ELR (cell line): ENCODE data around the gene MARCO.
"Not testable (repeated sequence)": the region's sequence is repeated elsewhere in the genome, so short reads cannot be mapped to it uniquely, and the experiment has no call there.

Source experiments
- DNase-seq: peaks from one replicate; pipeline ENCODE4 v3.0.0-alpha.2; 2015; ENCODE audit warnings: low read depth

The MARCO gene

DNA sequence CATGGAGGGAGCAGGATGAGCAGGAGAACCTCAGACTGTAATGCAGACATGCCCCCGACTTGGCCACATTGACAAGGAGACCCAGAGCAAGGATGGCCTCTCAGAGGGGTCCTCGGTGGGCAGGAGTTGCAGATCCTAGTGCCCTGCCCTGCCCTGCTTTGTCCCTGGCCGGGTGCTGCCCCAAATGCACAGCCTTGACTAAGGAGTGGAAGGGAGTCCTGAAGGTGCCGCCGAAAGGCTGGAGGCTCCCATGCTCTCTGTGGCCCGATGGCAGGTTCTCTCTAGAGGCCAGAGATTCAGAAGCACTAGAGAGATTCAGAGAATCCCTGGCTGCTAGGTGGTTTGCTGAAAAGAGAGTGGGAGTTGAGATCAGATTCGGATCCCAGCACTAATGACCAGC lies 64.4 kb downstream of the MARCO start:
- DNase-seq, result no peak

GRCh38 chr2:119008108-119008507 lies 66.1 kb downstream of the MARCO start:
- DNase-seq, result peak; percentile 30

DNA sequence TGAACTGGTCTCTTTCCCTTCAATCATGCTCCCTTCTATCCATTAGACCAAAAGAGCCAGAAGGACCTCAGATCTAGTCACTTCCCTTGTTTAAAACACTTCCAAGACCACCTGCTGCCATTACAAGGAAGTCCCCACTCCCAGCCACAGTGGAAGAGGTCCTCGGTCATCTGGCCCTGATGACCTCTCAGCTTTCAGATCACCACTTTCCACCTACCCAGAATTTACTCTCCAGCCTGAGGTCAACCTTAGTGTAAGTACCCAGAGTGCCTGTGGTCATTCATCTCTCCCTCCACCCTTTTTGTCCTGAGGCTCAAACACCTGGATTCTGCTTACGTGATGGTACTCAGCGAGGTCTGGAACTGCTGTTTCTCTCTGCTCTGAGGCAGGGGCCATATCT lies 67.1 kb downstream of the MARCO start:
- no peak for DNase-seq

GRCh38 chr2:119010336-119010735 lies 68.3 kb downstream of the MARCO start:
- DNase-seq, result no peak

DNA sequence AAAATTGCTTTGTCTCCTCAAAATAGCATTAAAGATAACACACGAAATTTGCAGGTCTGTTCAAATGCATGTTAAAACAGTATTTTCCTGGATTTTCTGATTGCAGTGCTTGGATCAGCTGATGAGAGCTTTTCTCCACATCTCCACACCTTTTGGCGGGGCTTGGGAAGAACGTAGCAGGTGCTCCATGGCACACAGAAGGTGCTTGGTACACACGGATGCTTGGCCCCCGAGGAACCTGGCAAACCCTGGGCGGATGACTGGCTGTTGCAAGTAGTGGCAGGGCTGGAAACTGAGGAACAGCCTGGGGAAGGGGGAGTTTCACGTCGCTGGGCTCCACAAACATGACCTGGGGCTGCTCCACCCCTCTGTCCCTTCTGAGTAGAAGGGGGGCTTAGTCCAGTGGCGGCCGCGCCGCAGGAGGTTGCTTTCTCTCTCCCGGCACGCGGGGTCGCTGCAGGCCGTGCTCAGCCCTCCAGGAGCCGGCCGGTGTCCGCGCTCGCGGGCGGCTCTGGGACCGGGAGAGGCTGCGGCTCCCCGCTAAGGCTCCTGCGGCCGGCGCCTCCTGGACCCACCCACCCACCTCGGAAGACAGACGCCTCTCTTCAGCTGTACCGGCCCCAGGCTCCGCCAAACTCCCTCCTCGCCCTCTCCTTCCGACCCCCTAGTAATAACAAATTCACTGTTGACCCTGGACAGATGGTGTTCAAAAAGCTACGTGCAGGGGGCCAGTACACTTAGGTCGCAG lies 69.3 kb downstream of the MARCO start:
- DNase-seq, result peak; percentile 53

- DNase-seq, result no peak
Measured at GRCh38 chr2:119011910-119012209, 69.9 kb downstream of the MARCO start.

DNA sequence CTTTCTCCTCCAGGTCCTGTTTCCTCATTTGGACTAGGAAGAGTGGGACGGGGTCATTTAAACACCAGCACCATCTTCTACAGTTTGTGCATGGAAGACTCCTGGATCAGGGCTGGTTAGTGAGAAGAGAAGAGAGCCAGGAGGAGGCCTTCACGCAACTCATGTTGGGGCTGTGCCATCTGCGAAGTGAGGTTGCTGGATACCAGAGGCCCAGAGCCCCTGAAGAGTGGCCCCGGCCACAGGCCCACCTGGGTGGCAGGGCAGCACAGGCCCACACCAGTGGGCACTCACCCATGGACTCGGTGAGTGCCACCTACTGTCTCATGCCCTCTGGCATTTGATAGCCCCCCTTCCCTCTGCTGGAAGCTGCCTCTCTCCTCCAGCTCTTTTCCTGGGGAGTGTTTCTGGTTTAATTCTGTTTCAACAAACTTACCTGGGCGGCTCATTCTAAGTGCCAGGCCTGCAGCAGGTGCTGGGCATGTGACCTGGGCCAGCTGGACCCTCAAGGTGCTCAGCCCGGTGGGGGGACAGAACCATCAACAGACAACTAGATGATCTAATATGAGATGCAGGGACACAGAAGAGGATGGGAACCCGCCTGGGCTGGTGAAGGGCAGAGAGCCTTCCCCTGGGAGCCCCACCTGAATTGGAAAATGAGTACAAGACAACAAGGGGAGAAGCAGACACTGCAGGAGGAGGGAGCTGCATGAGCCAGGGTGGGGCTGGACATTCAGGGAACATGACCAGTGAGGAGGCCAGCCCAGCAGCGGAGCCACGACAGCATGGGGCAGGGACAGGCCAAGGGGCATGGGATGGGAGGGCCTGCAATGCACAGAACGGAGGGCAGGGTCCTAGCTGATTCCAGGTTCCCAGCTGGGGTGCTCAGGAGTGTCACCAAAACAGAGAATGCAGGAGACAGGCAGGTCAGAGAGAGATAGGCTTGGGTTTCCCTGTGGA lies 70.6 kb downstream of the MARCO start:
- DNase-seq, result no peak

- DNase-seq, result no peak
Measured at GRCh38 chr2:119013671-119014070, 71.7 kb downstream of the MARCO start.

DNA sequence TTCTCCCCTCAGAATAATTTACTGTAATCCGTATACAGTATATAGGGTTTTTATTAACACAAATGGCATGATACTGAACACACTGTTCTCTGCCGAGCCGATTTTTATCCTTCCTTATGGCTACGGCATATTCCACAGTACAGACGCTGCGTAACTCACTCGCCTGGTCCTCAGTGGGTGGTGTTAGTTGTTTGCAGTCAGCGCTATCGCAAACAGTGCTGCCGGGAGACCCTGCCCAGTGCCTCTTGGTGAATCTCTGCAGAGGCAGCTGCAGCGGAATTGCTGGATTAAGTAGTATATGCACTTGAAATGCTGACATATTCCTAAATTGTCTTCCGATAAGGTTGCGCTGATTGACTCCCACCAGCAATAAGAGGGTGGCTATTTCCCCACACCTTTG lies 73.9 kb downstream of the MARCO start:
- no peak for DNase-seq

GRCh38 chr2:119019521-119019920 lies 77.5 kb downstream of the MARCO start:
- DNase-seq, result no peak

DNA sequence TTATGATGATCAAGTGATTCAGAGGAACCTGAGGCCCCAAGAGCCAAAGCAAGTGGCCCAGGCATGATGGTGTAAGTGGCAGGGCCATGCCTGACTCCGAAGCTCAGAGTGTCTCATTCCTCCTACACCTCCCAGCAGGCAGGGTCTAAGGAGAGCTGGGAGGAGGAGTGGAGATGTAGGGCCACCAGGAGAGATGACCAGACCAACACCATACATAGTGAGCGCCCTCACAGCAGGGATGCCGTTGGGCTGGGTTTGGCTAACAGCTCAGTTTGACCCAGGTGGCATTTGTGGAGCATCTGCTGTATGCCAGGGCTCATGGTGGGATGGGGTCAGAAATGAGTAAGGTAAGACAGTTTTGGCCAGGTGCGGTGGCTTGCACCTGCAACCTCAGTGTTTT lies 80.7 kb downstream of the MARCO start:
- no peak for DNase-seq

GRCh38 chr2:119023534-119023933 lies 81.5 kb downstream of the MARCO start:
- no peak for DNase-seq

DNA sequence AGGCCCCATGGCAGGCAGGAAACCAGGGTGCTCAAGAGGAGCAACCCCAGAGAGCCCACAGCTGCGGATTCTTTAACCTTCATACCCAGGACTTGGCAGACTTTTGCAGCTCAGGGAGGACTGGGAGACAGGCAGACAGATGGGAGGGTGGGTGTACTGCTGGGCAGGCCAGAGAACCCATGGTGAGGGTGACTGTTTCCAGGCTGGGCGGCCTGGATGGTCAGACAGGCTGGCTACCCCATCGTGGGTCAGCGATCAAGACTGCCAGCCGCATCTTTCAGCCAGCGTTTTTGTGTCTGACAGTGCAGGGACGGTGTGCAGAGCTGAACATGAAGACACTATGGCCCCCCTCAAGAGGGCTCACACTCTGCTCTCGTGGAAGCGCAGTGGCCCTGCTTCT lies 82.2 kb downstream of the MARCO start:
- DNase-seq, result no peak

GRCh38 chr2:119024568-119024967 lies 82.6 kb downstream of the MARCO start:
- DNase-seq, result no peak

DNA sequence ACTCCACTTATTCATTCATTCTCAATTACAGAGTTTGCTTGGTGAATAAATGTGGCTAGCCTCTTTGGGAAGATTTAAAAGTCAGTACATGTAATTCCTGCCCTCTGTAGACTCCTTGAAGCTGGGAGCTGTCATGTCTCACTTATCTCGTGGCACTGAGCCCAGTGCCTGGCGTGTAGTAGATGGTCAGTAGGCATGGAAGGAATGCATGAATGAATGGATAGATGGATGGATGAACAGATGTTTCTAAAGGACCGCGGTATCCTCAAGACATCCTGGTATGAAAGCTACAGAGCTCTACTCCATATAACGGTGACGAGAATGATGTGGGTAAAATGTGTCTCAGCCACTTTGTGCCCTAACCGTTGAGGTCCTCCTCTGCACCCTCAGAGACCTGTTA lies 83.0 kb downstream of the MARCO start:
- no peak for DNase-seq

- DNase-seq, result no peak
Measured at GRCh38 chr2:119025762-119026351, 83.9 kb downstream of the MARCO start.

GRCh38 chr2:119026890-119027289 lies 84.9 kb downstream of the MARCO start:
- no peak for DNase-seq

DNA sequence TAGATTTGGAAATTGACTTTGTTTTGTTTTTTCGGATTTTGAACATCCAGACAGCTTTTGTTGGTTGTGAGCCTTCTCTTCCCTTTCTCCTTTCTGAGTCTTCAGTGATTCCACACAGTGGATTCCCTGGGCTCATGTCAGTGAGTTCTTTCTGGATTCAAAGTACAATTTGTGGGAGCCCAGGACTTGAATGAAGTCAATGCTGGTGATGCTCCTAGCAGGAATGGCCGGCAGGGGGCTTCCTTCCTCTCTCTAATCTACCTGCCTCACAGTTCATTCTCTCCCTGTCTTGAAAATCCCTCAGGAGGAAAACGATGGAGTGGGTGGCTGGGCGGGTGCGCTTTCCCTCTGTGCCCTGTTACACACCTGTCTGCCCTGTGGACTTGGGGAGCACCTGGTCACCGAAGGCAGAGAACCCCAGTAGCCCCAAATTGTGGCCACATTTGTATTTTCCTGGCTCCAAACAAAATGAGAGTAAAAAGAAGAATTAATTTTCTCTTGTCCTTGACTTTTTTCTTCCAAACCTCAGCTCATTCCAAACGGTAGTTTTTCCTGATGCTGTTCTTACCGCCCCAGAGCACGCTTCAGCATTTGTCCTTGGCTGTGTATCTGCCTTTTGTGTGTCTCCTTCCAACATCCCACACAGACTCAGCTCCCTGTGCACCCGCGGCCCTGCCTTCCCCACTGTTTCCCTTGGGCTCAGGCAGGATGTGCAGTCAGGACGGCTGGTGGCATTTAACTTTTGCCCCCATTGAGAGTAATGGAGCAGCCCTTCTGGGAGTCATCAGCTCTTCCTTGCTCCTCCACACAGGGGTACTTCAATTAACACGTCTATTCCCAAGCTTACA lies 86.6 kb downstream of the MARCO start:
- peak; percentile 55 for DNase-seq

GRCh38 chr2:119029297-119029696 lies 87.3 kb downstream of the MARCO start:
- no peak for DNase-seq

GRCh38 chr2:119037922-119038321 lies 95.9 kb downstream of the MARCO start:
- not testable (repeated sequence) for DNase-seq

DNA sequence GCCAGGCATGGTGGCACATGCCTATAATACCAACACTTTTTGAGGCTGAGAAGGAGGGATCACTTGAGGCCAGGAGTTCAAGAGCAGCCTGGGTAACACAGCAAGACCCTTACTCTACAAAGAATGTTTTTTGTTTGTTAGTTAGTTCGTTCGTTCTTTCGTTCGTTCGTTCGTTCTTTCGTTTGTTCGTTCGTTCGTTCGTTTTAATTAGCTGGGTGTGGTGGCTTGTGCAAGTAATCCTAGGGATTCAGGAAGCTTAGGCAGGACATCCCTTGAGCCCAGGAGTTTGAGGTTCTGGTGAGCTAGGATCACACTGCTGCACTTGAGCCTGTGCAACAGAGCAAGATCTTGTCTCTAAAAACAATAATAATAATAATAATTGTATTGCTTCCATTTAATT lies 98.7 kb downstream of the MARCO start:
- no peak for DNase-seq
